Trophoblast cell (in vitro differentiated cells and primary cell): ENCODE measurements around the gene TNPO2.
"Not testable (repeated sequence)": the region's sequence is repeated elsewhere in the genome, so short reads cannot be mapped to it uniquely, and the experiment has no call there.

ENCODE experiments used
- DNase-seq, 2 donors: peaks; one replicate each; pipeline ENCODE4 v3.0.0-alpha.2; 2016
- H2AFZ ChIP-seq: 2 replicates; pipeline ENCODE4 v1.6.1; 2013; ENCODE audit warnings: low read length, moderate library complexity, mild to moderate bottlenecking; ENCODE audit not compliant: insufficient read depth, poor library complexity
- H2AK5ac ChIP-seq: 2 replicates; pipeline ENCODE4 v1.6.1; 2013; ENCODE audit warnings: mild to moderate bottlenecking, low read length
- H2BK120ac ChIP-seq: 2 replicates; pipeline ENCODE4 v1.6.1; 2013; ENCODE audit warnings: low read length, mild to moderate bottlenecking, moderate library complexity; ENCODE audit not compliant: insufficient read depth, poor library complexity
- H2BK12ac ChIP-seq: 2 replicates; pipeline ENCODE4 v1.6.1; 2013; ENCODE audit warnings: mild to moderate bottlenecking, low read length, moderate library complexity
- H2BK5ac ChIP-seq: 2 replicates; pipeline ENCODE4 v1.6.1; 2013; ENCODE audit warnings: low read length, low read depth, moderate library complexity, mild to moderate bottlenecking; ENCODE audit not compliant: poor library complexity
- H3K14ac ChIP-seq: 2 replicates; pipeline ENCODE4 v1.6.1; 2013; ENCODE audit warnings: mild to moderate bottlenecking, low read length
- H3K18ac ChIP-seq: 2 replicates; pipeline ENCODE4 v1.6.1; 2013; ENCODE audit warnings: mild to moderate bottlenecking, low read length
- H3K23ac ChIP-seq: 2 replicates; pipeline ENCODE4 v1.6.1; 2013; ENCODE audit warnings: low read length
- H3K27ac ChIP-seq: 2 replicates; pipeline ENCODE4 v1.5.1; 2013; ENCODE audit warnings: low read depth, mild to moderate bottlenecking, inconsistent platforms, low read length, moderate library complexity
- H3K27me3 ChIP-seq: 2 replicates; pipeline ENCODE4 v1.6.1; 2013; ENCODE audit warnings: inconsistent platforms, mild to moderate bottlenecking, low read length, moderate library complexity; ENCODE audit not compliant: insufficient read depth
- H3K36me3 ChIP-seq, 2 experiments: 1 replicate in 1 of 2; 2 replicates in 1 of 2; pipeline ENCODE4 v1.6.1; 2013; ENCODE audit warnings: low read length in 2 of 2, mild to moderate bottlenecking in 2 of 2, moderate library complexity in 1 of 2; ENCODE audit not compliant: insufficient read depth in 2 of 2, control insufficient read depth in 1 of 2
- H3K4ac ChIP-seq: 2 replicates; pipeline ENCODE4 v1.6.1; 2013; ENCODE audit warnings: low read depth, mild to moderate bottlenecking, low read length, moderate library complexity
- H3K4me1 ChIP-seq, 2 experiments: 1 replicate in 1 of 2; 2 replicates in 1 of 2; pipeline ENCODE4 v1.6.1; 2013; ENCODE audit warnings: low read length in 2 of 2, mild to moderate bottlenecking in 2 of 2, moderate library complexity in 1 of 2; ENCODE audit not compliant: insufficient read depth in 2 of 2, control insufficient read depth in 1 of 2
- H3K4me2 ChIP-seq: 2 replicates; pipeline ENCODE4 v1.6.1; 2013; ENCODE audit warnings: inconsistent platforms, mild to moderate bottlenecking, low read length, moderate library complexity
- H3K4me3 ChIP-seq: 2 replicates; pipeline ENCODE4 v1.5.1; 2013; ENCODE audit warnings: mild to moderate bottlenecking, low read depth, low read length, inconsistent platforms
- H3K79me1 ChIP-seq: one replicate; pipeline ENCODE4 v1.6.1; 2013; ENCODE audit warnings: low read length
- H3K79me2 ChIP-seq: 2 replicates; pipeline ENCODE4 v1.6.1; 2013; ENCODE audit warnings: low read length, mild to moderate bottlenecking; ENCODE audit not compliant: control insufficient read depth, insufficient read depth, poor library complexity
- H3K9ac ChIP-seq: 2 replicates; pipeline ENCODE4 v1.6.1; 2013; ENCODE audit warnings: mild to moderate bottlenecking, low read length
- H3K9me3 ChIP-seq: 2 replicates; pipeline ENCODE4 v1.6.1; 2013; ENCODE audit warnings: low read depth, mild to moderate bottlenecking, control low read depth, inconsistent platforms, low read length; ENCODE audit not compliant: insufficient read depth
- H4K12ac ChIP-seq: 2 replicates; pipeline ENCODE4 v1.6.1; 2013; ENCODE audit warnings: low read depth, mild to moderate bottlenecking, low read length, moderate library complexity
- H4K8ac ChIP-seq: 2 replicates; pipeline ENCODE4 v1.6.1; 2013; ENCODE audit warnings: low read depth, mild to moderate bottlenecking, low read length, moderate library complexity
- H4K91ac ChIP-seq: one replicate; pipeline ENCODE4 v1.6.1; 2013; ENCODE audit warnings: low read depth, mild to moderate bottlenecking, low read length, moderate library complexity
- WGBS: extraction: QIAGEN DNeasy Blood & Tissue Kit; methylation state at CpG from one replicate; pipeline ENCODE4 v1.1.7; 2013; ENCODE audit warnings: missing lambda C conversion rate; ENCODE audit not compliant: insufficient read length, insufficient coverage; ENCODE audit errors: extremely low coverage; 5-methylcytosine and 5-hydroxymethylcytosine counted together

Gene TNPO2

GRCh38 chr19:12698138-12698537 lies 25.6 kb downstream of the TNPO2 start:
- H3K36me3 ChIP-seq = peaks cover 43 to 48% of the 10 kb centered on the region in 2 experiments
- no peak overlapping the region for H3K9ac ChIP-seq
- no peak overlapping the region for H2AFZ ChIP-seq
- H4K91ac ChIP-seq = no peak overlapping the region
- DNase-seq = no peak
- H2BK12ac ChIP-seq = no peak overlapping the region
- H3K27ac ChIP-seq = no peak overlapping the region
- H3K4ac ChIP-seq = no peak overlapping the region
- no CpG with 5 or more reads among the region's 6 CpGs for WGBS
- peaks cover 3 to 5% of the 10 kb centered on the region in 2 experiments for H3K4me1 ChIP-seq
- no peak overlapping the region for H2BK120ac ChIP-seq
- H3K18ac ChIP-seq = no peak overlapping the region
- no peaks in the 10 kb centered on the region for H3K27me3 ChIP-seq
- no peak overlapping the region for H3K23ac ChIP-seq
- peaks cover 2% of the 10 kb centered on the region for H3K9me3 ChIP-seq
- H4K12ac ChIP-seq = no peak overlapping the region
- H3K4me2 ChIP-seq = no peak overlapping the region
- H2BK5ac ChIP-seq = no peak overlapping the region
- peaks cover 4% of the 10 kb centered on the region for H3K79me2 ChIP-seq
- no peak overlapping the region for H2AK5ac ChIP-seq
- H3K4me3 ChIP-seq = no peak overlapping the region
- H3K79me1 ChIP-seq = peaks cover 2% of the 10 kb centered on the region
- no peak overlapping the region for H4K8ac ChIP-seq
- H3K14ac ChIP-seq = no peak overlapping the region

- H3K4me2 ChIP-seq, H3K18ac ChIP-seq, H2BK120ac ChIP-seq, H3K9me3 ChIP-seq, DNase-seq, H2BK5ac ChIP-seq, H3K79me2 ChIP-seq, H3K4me1 ChIP-seq, H3K23ac ChIP-seq, H3K14ac ChIP-seq, H3K9ac ChIP-seq, H3K27ac ChIP-seq, H4K91ac ChIP-seq, H3K27me3 ChIP-seq, H4K12ac ChIP-seq, H3K4ac ChIP-seq, H2AK5ac ChIP-seq, H3K4me3 ChIP-seq, H3K79me1 ChIP-seq, H2AFZ ChIP-seq, H2BK12ac ChIP-seq: not testable (repeated sequence)
- Histone ChIP-seq H3K36me3 (peaks cover 38 to 43% of the 10 kb centered on the region in 2 experiments), H4K8ac (peak overlapping the region; percentile 42)
- no CpG with 5 or more reads among the region's 22 CpGs for WGBS
Observed at GRCh38 chr19:12697425-12697824, 26.3 kb downstream of the TNPO2 start.

DNA sequence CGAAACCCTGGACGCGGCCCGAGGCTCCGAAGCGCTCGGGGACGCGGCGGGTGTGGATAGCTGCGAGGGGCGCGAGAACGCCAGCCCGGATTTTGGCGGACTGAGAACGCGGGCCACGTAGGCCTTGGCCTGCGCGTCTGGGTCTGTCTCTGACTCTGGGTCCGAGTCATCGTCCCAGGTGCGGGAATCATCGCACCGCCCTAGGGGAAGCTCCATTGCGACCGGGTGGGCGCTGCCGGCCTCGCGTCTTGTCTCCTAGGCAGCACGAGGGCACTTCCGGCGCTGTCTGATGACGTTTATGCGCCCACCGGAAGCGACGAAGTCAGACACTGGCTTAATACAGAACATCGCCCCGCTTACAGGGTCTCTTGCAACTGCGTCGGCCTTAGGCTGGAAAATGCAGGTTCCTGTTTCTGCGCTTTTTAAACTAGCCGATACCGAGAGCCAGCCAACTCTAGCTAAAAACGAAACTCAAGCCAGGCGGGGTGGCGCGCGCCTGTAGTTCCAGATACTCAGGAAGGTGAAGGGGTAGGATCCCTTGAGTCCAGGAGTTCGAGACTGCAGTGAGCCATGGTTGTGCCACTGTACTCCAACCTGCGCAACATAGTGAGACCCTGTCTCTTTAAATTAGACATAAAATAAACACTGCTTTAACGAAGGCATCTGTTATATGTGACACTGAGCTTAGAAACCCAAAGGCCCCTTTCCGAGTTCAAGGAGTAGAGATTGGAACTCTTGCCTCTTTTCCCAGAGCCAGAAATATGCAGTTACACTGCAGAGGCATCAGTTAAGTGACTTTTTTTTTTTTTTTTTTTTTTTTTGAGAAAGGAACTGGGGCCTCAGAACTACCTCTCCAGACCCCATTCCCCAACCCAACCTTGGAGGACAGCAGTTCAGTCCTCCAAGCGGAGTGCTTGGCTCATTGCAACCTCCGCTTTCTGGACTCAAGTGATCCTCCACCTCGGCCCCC lies 27.1 kb downstream of the TNPO2 start, which contains the start of gene FBXW9:
FBXW9 (minus strand) TSS at position 266 of the 970 bp plus-strand sequence; CDS start at position 216, 50 bp downstream.
- peak within 1 kb of the TSS; percentile 93 for H4K12ac ChIP-seq
- H3K9me3 ChIP-seq = peaks cover 2% of the 10 kb centered on the region
- peak within 1 kb of the TSS; percentile 77 for H2AFZ ChIP-seq
- peaks cover 2% of the 10 kb centered on the region for H3K79me1 ChIP-seq
- no peak within 1 kb of the TSS for H3K27ac ChIP-seq
- H3K9ac ChIP-seq = peak within 1 kb of the TSS; percentile 74
- WGBS = no CpG with 5 or more reads among the region's 59 CpGs
- H3K4me2 ChIP-seq = peak within 1 kb of the TSS; percentile 96
- peaks cover 3 to 5% of the 10 kb centered on the region in 2 experiments for H3K4me1 ChIP-seq
- H3K4ac ChIP-seq = no peak within 1 kb of the TSS
- H3K18ac ChIP-seq = no peak within 1 kb of the TSS
- peak; percentile 95 to 99 for DNase-seq
- H3K4me3 ChIP-seq = peak within 1 kb of the TSS; percentile 91
- H4K8ac ChIP-seq = peak within 1 kb of the TSS; percentile 96
- no peak within 1 kb of the TSS for H3K23ac ChIP-seq
- H3K79me2 ChIP-seq = peaks cover 4% of the 10 kb centered on the region
- H2BK5ac ChIP-seq = no peak within 1 kb of the TSS
- H3K27me3 ChIP-seq = no peaks in the 10 kb centered on the region
- no peak within 1 kb of the TSS for H2AK5ac ChIP-seq
- H3K36me3 ChIP-seq = peaks cover 30 to 35% of the 10 kb centered on the region in 2 experiments
- peak within 1 kb of the TSS; percentile 83 for H3K14ac ChIP-seq
- H2BK12ac ChIP-seq = no peak within 1 kb of the TSS
- H2BK120ac ChIP-seq = no peak within 1 kb of the TSS
- peak within 1 kb of the TSS; percentile 22 for H4K91ac ChIP-seq

DNA sequence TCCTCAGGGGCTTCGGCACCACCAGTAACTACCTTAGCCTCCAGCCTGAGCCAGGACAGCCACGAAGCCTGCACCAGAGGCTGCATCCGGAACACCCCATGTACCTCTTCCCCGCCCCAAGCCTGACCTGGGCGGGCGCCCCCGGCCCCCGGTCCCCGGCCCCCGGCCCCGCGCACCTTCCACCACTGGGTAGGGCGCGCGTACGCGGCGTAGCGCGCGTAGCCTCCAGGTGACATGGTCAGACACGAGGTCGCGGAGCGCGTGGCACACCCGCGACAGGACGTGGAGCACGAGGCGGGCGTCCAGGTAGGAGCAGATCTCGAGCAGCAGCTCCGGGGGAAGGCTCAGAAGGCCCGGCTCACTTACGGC lies 27.8 kb downstream of the TNPO2 start:
- H3K4me1 ChIP-seq = peaks cover 3 to 5% of the 10 kb centered on the region in 2 experiments
- H2AK5ac ChIP-seq = no peak overlapping the region
- peak overlapping the region; percentile 24 for H4K12ac ChIP-seq
- H4K91ac ChIP-seq = peak overlapping the region; percentile 22
- no peaks in the 10 kb centered on the region for H3K27me3 ChIP-seq
- peak overlapping the region; percentile 96 for H3K4me2 ChIP-seq
- no peak overlapping the region for H2BK5ac ChIP-seq
- peaks cover 23 to 29% of the 10 kb centered on the region in 2 experiments for H3K36me3 ChIP-seq
- no peak overlapping the region for H3K18ac ChIP-seq
- peaks cover 4% of the 10 kb centered on the region for H3K79me2 ChIP-seq
- peaks cover 2% of the 10 kb centered on the region for H3K79me1 ChIP-seq
- WGBS = no CpG with 5 or more reads among the region's 36 CpGs
- H3K27ac ChIP-seq = no peak overlapping the region
- no peak overlapping the region for H2BK12ac ChIP-seq
- DNase-seq = no peak
- peak overlapping the region; percentile 91 for H3K4me3 ChIP-seq
- peak overlapping the region; percentile 90 for H4K8ac ChIP-seq
- H2BK120ac ChIP-seq = no peak overlapping the region
- H3K4ac ChIP-seq = no peak overlapping the region
- peak overlapping the region; percentile 24 for H3K14ac ChIP-seq
- H2AFZ ChIP-seq = peak overlapping the region; percentile 75
- no peak overlapping the region for H3K23ac ChIP-seq
- peaks cover 2% of the 10 kb centered on the region for H3K9me3 ChIP-seq
- peak overlapping the region; percentile 74 for H3K9ac ChIP-seq
